Muscle layer of colon (tissue), 2 donors: ENCODE results near the gene NAGLU.
"Not testable (repeated sequence)": the region's sequence is repeated elsewhere in the genome, so short reads cannot be mapped to it uniquely, and the experiment has no call there.

Experiments
- H3K27ac ChIP-seq: one replicate; pipeline ENCODE4 v1.7.0; 2013; ENCODE audit warnings: low read depth, mild to moderate bottlenecking, low read length, moderate library complexity
- H3K27me3 ChIP-seq, 2 donors: one replicate each; pipeline ENCODE4 v1.7.0; 2013; ENCODE audit warnings: low read length in 2 of 2, mild to moderate bottlenecking in 2 of 2; ENCODE audit not compliant: insufficient read depth in 2 of 2, control insufficient read depth in 1 of 2
- H3K36me3 ChIP-seq: one replicate; pipeline ENCODE4 v1.7.0; 2013; ENCODE audit warnings: mild to moderate bottlenecking, low read length; ENCODE audit not compliant: insufficient read depth
- H3K4me1 ChIP-seq: one replicate; pipeline ENCODE4 v1.7.0; 2013; ENCODE audit warnings: mild to moderate bottlenecking, low read length; ENCODE audit not compliant: insufficient read depth
- H3K4me3 ChIP-seq, 2 donors: one replicate each; pipeline ENCODE4 v1.7.0; 2013; ENCODE audit warnings: low read length in 2 of 2, low read depth in 1 of 2, mild to moderate bottlenecking in 1 of 2, moderate library complexity in 1 of 2
- H3K9ac ChIP-seq: one replicate; pipeline ENCODE4 v1.7.0; 2013; ENCODE audit warnings: low read length
- H3K9me3 ChIP-seq: one replicate; pipeline ENCODE4 v1.7.0; 2013; ENCODE audit warnings: mild to moderate bottlenecking, low read length
- donor health status: abdominal sarcoma.
- donor health status: Adenocarcinoma of cecum.

Gene NAGLU

DNA sequence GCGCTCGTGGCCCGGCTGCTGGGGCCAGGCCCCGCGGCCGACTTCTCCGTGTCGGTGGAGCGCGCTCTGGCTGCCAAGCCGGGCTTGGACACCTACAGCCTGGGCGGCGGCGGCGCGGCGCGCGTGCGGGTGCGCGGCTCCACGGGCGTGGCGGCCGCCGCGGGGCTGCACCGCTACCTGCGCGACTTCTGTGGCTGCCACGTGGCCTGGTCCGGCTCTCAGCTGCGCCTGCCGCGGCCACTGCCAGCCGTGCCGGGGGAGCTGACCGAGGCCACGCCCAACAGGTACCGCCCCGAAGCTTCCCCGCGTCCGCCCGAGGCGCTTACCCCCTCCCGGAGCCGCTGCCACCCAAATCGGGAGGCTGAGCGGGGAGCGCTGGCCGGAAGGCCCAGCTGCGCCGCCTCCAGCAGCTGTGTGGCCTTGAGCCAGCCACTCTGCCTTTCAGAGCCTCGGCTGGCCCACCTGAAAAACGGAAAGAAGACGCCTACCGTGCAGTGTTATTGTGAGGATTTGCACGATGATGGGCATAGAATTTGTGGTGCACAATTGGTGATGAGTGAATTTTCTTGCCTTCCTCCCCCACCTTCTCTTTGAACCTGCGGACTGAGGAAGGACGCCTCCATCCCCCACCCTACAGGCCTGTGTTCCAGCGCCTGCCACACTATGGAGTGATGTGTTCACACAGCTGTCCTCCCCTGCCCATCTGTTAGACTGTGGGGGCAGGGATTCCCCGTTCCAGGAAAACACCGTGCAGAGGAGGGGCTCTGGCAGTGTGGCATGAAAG, 523 bp downstream of the NAGLU start:
- Histone ChIP-seq H3K4me1 (peaks cover 19% of the 10 kb centered on the region), H3K9ac (peak overlapping the region; percentile 54), H3K4me3 (peak overlapping the region; percentile 52 to 75)

DNA sequence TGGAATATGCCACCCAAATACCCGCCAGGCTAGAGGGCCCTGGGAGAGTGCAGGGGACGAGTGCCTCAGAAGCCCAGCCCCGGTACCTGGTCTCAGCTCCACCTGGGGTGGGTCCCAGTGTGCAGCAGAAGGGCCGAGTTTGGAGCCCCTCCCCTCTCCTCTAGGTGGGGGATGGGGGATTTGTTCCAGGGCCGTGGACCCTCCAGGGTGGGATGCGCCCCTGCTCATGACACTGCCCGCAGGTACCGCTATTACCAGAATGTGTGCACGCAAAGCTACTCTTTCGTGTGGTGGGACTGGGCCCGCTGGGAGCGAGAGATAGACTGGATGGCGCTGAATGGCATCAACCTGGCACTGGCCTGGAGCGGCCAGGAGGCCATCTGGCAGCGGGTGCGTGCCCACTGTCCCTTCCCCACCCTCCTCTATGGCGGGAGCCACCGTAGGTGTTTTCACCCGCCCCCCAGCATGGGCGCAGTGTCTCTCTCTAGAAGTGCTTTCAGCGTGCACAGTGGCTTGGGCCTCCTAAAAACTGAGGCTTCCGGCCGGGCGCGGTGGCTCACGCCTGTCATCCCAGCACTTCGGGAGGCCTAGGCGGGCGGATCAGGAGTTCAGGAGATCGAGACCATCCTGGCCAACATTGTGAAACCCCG, 1.2 kb downstream of the NAGLU start:
- peaks cover 17% of the 10 kb centered on the region for H3K4me1 ChIP-seq
- H3K4me3 ChIP-seq, result peak overlapping the region; percentile 52 to 75
- no peaks in the 10 kb centered on the region for H3K27me3 ChIP-seq
- no peaks in the 10 kb centered on the region for H3K9me3 ChIP-seq
- H3K27ac ChIP-seq, result peak overlapping the region; percentile 92
- H3K36me3 ChIP-seq, result peaks cover 26% of the 10 kb centered on the region
- peak overlapping the region; percentile 54 for H3K9ac ChIP-seq

More for the DNA sequence above, 523 bp downstream of the NAGLU start:
- H3K27me3 ChIP-seq, result no peaks in the 10 kb centered on the region
- H3K27ac ChIP-seq, result peak overlapping the region; percentile 92
- H3K9me3 ChIP-seq, result no peaks in the 10 kb centered on the region
- peaks cover 25% of the 10 kb centered on the region for H3K36me3 ChIP-seq

DNA sequence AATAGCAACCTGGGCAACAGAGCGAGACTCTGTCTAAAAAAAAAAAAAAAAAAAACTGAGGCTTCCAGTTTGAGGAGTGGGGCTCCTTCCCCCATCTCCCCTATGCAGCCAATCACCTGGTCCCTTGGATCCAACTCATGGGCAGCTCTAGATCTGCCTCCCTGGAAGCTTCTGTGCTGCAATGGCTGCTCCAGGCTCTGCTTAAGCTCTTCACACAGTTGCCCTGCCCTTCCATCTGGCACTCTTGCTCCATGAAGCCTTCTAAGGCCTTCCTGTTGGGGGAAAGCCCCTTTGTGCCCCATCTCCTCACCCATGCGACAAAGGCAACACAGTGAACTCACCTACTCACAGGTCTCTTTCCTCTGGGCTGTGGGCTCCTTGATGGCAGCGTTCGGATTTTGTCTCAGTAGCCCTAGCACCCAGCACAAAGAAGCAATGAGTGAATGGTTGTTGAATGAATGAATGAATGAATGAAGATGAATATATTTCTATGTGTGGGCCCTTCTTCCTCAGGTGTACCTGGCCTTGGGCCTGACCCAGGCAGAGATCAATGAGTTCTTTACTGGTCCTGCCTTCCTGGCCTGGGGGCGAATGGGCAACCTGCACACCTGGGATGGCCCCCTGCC, 1.9 kb downstream of the NAGLU start:
- no peaks in the 10 kb centered on the region for H3K9me3 ChIP-seq
- H3K27me3 ChIP-seq, result no peaks in the 10 kb centered on the region
- no peak overlapping the region for H3K9ac ChIP-seq
- H3K36me3 ChIP-seq, result peaks cover 30% of the 10 kb centered on the region
- H3K4me1 ChIP-seq, result peaks cover 17% of the 10 kb centered on the region
- no peak overlapping the region for H3K27ac ChIP-seq
- H3K4me3 ChIP-seq, result peak overlapping the region in 1 of 2 donors; percentile 16

DNA sequence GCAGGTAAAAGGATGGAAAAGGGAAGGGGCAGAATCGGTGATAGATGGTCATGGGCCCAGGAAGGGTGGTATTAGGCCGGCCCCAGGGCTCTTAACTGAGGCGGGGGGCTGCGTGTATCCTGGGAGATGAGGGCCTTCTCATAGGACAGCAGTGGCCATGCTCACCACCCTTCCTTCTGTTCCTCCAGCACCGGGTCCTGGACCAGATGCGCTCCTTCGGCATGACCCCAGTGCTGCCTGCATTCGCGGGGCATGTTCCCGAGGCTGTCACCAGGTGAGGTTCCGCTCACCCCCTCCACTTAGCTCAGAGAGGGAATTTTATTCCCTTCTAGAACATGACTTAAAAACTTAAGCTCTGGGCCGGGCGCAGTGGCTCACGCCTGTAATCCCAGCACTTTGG, 2.4 kb downstream of the NAGLU start:
- no peak overlapping the region for H3K9ac ChIP-seq
- H3K4me3 ChIP-seq, result peak overlapping the region in 1 of 2 donors; percentile 16
- no peaks in the 10 kb centered on the region for H3K9me3 ChIP-seq
- H3K36me3 ChIP-seq, result peaks cover 35% of the 10 kb centered on the region
- no peaks in the 10 kb centered on the region for H3K27me3 ChIP-seq
- peaks cover 17% of the 10 kb centered on the region for H3K4me1 ChIP-seq
- no peak overlapping the region for H3K27ac ChIP-seq

DNA sequence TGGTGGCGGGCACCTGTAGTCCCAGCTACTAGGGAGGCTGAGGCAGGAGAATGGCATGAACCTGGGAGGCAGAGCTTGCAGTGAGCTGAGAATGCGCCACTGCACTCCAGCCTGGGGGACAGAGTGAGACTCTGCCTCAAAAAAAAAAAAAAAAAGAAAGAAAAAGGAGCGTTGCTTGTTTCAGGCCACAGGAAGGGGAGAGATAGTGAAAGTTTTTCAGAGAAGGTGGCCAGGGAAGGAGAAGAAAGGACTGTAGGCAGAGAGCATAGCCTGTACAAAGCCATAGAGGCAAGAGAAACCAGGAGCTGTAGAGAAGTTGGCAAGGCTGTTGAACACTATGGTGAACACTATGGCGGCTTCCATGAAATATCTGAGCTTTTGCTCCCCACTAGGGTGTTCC, 4.5 kb downstream of the NAGLU start:
- H3K4me3 ChIP-seq, H3K27ac ChIP-seq, H3K9me3 ChIP-seq, H3K27me3 ChIP-seq, H3K9ac ChIP-seq: not testable (repeated sequence)
- Histone ChIP-seq H3K4me1 (peaks cover 11% of the 10 kb centered on the region), H3K36me3 (peaks cover 38% of the 10 kb centered on the region)

DNA sequence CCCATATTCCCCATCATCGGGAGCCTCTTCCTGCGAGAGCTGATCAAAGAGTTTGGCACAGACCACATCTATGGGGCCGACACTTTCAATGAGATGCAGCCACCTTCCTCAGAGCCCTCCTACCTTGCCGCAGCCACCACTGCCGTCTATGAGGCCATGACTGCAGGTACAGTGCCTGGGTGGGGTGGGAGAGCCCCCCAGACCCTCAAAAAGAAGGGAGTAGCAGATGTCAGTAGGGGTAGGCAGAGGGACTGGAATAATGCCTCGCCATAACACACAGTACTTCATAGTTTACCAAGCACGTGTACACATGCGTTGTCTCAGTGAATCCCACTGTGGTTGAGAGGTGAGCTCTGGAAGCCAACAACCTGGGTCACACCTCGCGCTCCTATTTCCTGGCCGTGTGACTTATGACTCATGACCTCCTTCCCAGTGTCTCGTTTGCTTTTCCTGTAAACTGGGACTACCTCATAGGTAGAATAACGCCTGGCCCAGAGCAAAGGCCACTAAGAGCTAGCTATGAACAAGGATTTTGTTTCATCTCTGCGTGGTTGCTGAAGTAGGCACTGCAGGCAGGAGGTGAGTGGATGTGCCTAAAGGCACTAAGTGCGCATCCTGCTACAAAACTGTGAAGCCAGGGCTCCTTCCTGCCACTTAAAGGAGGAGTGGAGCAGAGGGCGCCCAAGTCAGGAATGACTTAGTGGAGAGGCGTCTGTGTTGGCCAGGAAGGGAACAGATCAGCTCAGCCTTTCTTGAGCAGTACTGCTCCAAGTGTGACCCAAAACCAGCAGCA, 5.2 kb downstream of the NAGLU start:
- H3K27ac ChIP-seq, result no peak overlapping the region
- H3K27me3 ChIP-seq, result no peaks in the 10 kb centered on the region
- H3K36me3 ChIP-seq, result peaks cover 38% of the 10 kb centered on the region
- no peaks in the 10 kb centered on the region for H3K9me3 ChIP-seq
- H3K4me3 ChIP-seq, result no peak overlapping the region
- peaks cover 8% of the 10 kb centered on the region for H3K4me1 ChIP-seq
- H3K9ac ChIP-seq, result no peak overlapping the region

DNA sequence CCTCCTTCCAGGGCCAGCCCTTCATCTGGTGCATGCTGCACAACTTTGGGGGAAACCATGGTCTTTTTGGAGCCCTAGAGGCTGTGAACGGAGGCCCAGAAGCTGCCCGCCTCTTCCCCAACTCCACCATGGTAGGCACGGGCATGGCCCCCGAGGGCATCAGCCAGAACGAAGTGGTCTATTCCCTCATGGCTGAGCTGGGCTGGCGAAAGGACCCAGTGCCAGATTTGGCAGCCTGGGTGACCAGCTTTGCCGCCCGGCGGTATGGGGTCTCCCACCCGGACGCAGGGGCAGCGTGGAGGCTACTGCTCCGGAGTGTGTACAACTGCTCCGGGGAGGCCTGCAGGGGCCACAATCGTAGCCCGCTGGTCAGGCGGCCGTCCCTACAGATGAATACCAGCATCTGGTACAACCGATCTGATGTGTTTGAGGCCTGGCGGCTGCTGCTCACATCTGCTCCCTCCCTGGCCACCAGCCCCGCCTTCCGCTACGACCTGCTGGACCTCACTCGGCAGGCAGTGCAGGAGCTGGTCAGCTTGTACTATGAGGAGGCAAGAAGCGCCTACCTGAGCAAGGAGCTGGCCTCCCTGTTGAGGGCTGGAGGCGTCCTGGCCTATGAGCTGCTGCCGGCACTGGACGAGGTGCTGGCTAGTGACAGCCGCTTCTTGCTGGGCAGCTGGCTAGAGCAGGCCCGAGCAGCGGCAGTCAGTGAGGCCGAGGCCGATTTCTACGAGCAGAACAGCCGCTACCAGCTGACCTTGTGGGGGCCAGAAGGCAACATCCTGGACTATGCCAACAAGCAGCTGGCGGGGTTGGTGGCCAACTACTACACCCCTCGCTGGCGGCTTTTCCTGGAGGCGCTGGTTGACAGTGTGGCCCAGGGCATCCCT, 7.4 kb downstream of the NAGLU start:
- H3K27me3 ChIP-seq, result peaks cover 0 to 7% of the 10 kb centered on the region in 2 donors
- H3K36me3 ChIP-seq, result peaks cover 37% of the 10 kb centered on the region
- no peak overlapping the region for H3K27ac ChIP-seq
- no peaks in the 10 kb centered on the region for H3K4me1 ChIP-seq
- H3K9me3 ChIP-seq, result no peaks in the 10 kb centered on the region
- H3K9ac ChIP-seq, result no peak overlapping the region
- no peak overlapping the region for H3K4me3 ChIP-seq

DNA sequence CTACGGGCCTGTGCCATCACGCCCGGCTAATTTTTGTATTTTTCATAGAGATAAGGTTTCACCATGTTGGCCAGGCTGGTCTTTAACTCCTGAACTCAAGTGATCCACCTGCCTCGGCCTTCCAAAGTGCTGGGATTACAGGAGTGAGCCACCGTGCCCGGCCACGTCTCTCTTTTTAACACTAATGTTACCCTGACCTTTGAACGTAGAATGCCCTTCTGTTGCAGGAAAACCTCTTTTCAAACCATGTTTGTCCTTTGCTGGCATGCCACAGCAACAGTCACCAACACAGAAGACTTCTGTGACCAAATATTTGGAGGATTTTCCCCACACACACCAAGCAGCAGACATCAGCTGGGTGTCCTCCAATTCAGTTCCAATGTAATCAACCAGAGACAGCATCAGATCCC, 8.8 kb downstream of the NAGLU start:
- no peak overlapping the region for H3K9ac ChIP-seq
- H3K27me3 ChIP-seq, result peaks cover 0 to 10% of the 10 kb centered on the region in 2 donors
- peaks cover 23% of the 10 kb centered on the region for H3K36me3 ChIP-seq
- no peaks in the 10 kb centered on the region for H3K9me3 ChIP-seq
- H3K27ac ChIP-seq, result no peak overlapping the region
- H3K4me1 ChIP-seq, result peaks cover 4% of the 10 kb centered on the region
- H3K4me3 ChIP-seq, result no peak overlapping the region

DNA sequence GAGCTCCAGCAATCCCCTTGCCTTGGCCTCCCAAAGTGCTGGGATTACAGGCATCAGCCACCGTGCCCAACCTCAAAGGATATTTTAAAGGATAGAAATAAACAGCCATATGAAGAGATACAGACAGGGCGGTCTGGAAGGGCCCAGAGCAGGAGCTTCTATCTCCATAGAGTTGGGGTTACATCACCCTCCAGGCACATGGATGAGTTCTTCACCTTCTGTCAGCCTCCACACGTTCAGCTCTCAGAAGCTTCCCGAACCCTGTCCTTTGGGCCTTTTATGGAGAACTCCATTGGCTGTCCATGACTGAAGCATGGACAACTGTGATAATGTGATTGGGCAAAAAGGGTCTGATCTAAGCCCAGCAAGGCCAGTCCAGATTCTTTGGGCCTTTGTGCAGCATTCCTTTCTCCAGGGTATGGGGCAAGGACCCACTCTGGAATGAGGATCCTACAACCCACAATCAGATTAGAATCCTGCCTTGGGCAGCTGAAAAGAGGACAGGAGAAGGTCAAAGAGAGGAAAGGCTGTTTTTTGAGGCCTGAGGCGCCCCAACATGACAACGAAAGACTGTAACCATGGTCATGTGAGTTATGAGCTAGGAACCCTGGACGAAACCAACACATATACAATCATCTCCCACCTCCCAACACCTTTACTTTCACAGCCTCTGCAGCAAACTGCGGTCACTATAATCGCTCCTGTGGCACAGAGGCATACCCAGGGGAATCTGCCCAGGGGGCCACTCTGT, 9.9 kb downstream of the NAGLU start:
- not testable (repeated sequence) for H3K27ac ChIP-seq, H3K4me3 ChIP-seq, H3K27me3 ChIP-seq, H3K9me3 ChIP-seq, H3K9ac ChIP-seq, H3K4me1 ChIP-seq
- H3K36me3 ChIP-seq, result peaks cover 19% of the 10 kb centered on the region

DNA sequence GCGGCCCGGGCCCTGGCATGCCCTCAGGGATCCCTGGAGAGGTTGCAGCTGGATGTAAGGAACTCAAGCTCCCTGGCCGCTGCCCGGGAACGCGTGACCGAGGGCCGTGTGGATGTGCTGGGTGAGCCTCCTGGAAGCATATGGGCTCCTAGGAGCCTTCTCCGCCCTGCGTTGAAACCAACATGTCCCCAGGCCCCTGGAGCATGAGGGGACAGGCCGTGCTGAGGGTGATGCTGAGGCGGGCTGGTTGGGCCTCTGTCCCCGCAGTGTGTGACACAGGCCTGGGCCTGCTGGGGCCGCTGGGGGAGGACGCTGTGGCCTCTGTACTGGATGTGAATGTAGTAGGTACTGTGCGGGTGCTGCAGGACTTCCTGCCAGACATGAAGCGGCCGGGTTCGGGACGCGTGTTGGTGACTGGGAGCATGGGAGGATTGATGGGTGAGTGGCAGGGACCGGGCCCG, 11.0 kb downstream of the NAGLU start:
- H3K9ac ChIP-seq, result no peak overlapping the region
- no peaks in the 10 kb centered on the region for H3K9me3 ChIP-seq
- H3K4me3 ChIP-seq, result no peak overlapping the region
- H3K27me3 ChIP-seq, result peaks cover 0 to 10% of the 10 kb centered on the region in 2 donors
- peaks cover 4% of the 10 kb centered on the region for H3K4me1 ChIP-seq
- peaks cover 12% of the 10 kb centered on the region for H3K36me3 ChIP-seq
- H3K27ac ChIP-seq, result no peak overlapping the region
